GM19463 (cell line): ENCODE measurements around the gene KLHDC1.
A peak's percentile ranks its signal among the peaks of the same experiment; 100 is the strongest.
"Not testable (repeated sequence)": the region's sequence is repeated elsewhere in the genome, so short reads cannot be mapped to it uniquely, and the experiment has no call there.

Experiments
- ATAC-seq: cut with Tn5 transposase; IDR thresholded peaks from one replicate; pipeline ENCODE4 v1.9.1; 2021; ENCODE audit warnings: mild to moderate bottlenecking, moderate library complexity; ENCODE audit not compliant: unreplicated experiment

Gene KLHDC1

GRCh38 chr14:49692811-49693734, at the start of gene KLHDC1:
Gene KLHDC1, plus strand, starts transcription at chr14:49693120. Its CDS starts 75 bp downstream, at chr14:49693195.
- peak; percentile 56 for ATAC-seq

GRCh38 chr14:49653508-49653907, 39.4 kb upstream of the KLHDC1 start:
- ATAC-seq = no peak

- ATAC-seq = no peak
Observed at GRCh38 chr14:49654511-49654910, 38.4 kb upstream of the KLHDC1 start.

- not testable (repeated sequence) for ATAC-seq
Observed at GRCh38 chr14:49657500-49657899, 35.4 kb upstream of the KLHDC1 start.

GRCh38 chr14:49659526-49660455, 33.1 kb upstream of the KLHDC1 start:
- ATAC-seq = no peak

- no peak for ATAC-seq
Observed at GRCh38 chr14:49670475-49670874, 22.4 kb upstream of the KLHDC1 start.

- ATAC-seq = no peak
Observed at GRCh38 chr14:49673586-49673985, 19.3 kb upstream of the KLHDC1 start.

GRCh38 chr14:49677643-49678042, 15.3 kb upstream of the KLHDC1 start:
- no peak for ATAC-seq

- no peak for ATAC-seq
Observed at GRCh38 chr14:49679271-49679670, 13.6 kb upstream of the KLHDC1 start.

GRCh38 chr14:49686425-49686824, 6.5 kb upstream of the KLHDC1 start:
- no peak for ATAC-seq

GRCh38 chr14:49687942-49688700, 4.8 kb upstream of the KLHDC1 start, which contains the start of gene POLE2:
Gene POLE2, minus strand, starts transcription at chr14:49688214. Its CDS starts 11 bp downstream, at chr14:49688203.
- peak; percentile 87 for ATAC-seq

- ATAC-seq = no peak
Observed at GRCh38 chr14:49688701-49689030, 4.3 kb upstream of the KLHDC1 start.

- ATAC-seq = no peak
Observed at GRCh38 chr14:49691031-49691430, 1.9 kb upstream of the KLHDC1 start.

GRCh38 chr14:49692193-49692757, 645 bp upstream of the KLHDC1 start:
- no peak for ATAC-seq

- not testable (repeated sequence) for ATAC-seq
Observed at GRCh38 chr14:49693735-49694124, 810 bp downstream of the KLHDC1 start.

GRCh38 chr14:49702725-49703124, 9.8 kb downstream of the KLHDC1 start:
- ATAC-seq = no peak

GRCh38 chr14:49703965-49704364, 11.0 kb downstream of the KLHDC1 start:
- no peak for ATAC-seq

- not testable (repeated sequence) for ATAC-seq
Observed at GRCh38 chr14:49704471-49704870, 11.6 kb downstream of the KLHDC1 start.

- not testable (repeated sequence) for ATAC-seq
Observed at GRCh38 chr14:49710993-49711392, 18.1 kb downstream of the KLHDC1 start.

GRCh38 chr14:49720744-49721143, 27.8 kb downstream of the KLHDC1 start:
- no peak for ATAC-seq
